MM.1S (cell line): ENCODE results near the gene DDIT4L.

ENCODE experiments used
- DNase-seq: peaks from one replicate; pipeline ENCODE4 v3.0.0-alpha.2; 2015
- H2AFZ ChIP-seq: fragments of 300-600 bp; sonication (generic); 2 replicates; pipeline ENCODE4 v1.6.0; 2016; ENCODE audit warnings: antibody characterized with exemption, low read length
- H3F3A ChIP-seq: fragments of 300-600 bp; sonication (generic); 2 replicates; pipeline ENCODE4 v1.6.1; 2016; ENCODE audit warnings: mild to moderate bottlenecking, antibody characterized with exemption, low read length, moderate library complexity, mixed read lengths; ENCODE audit not compliant: insufficient read depth
- H3K27ac ChIP-seq: fragments of 300-600 bp; sonication (generic); 2 replicates; pipeline ENCODE4 v1.5.1; 2016; ENCODE audit warnings: mild to moderate bottlenecking, low read length
- H3K27me3 ChIP-seq: fragments of 300-600 bp; sonication (generic); replicated peaks from 2 replicates; pipeline ENCODE4 v1.6.0; 2016; ENCODE audit warnings: low read length; ENCODE audit not compliant: insufficient read depth
- H3K36me3 ChIP-seq: fragments of 300-600 bp; sonication (generic); replicated peaks from 2 replicates; pipeline ENCODE4 v1.6.1; 2016; ENCODE audit warnings: mild to moderate bottlenecking, low read length, mixed read lengths; ENCODE audit not compliant: insufficient read depth
- H3K4me1 ChIP-seq: fragments of 300-600 bp; sonication (generic); 2 replicates; pipeline ENCODE4 v1.6.1; 2016; ENCODE audit warnings: low read length, mixed read lengths
- H3K4me2 ChIP-seq: fragments of 300-600 bp; sonication (generic); 2 replicates; pipeline ENCODE4 v1.6.0; 2016; ENCODE audit warnings: low read depth, low read length
- H3K4me3 ChIP-seq: fragments of 300-600 bp; sonication (generic); 2 replicates; pipeline ENCODE4 v1.5.1; 2016; ENCODE audit warnings: low read length, mixed read lengths
- H3K79me2 ChIP-seq: fragments of 300-600 bp; sonication (generic); 2 replicates; pipeline ENCODE4 v1.6.1; 2016; ENCODE audit warnings: mixed run types, low read length, mixed read lengths
- H3K9ac ChIP-seq: fragments of 300-600 bp; sonication (generic); 2 replicates; pipeline ENCODE4 v1.6.1; 2016; ENCODE audit warnings: low read length, mixed read lengths
- H3K9me2 ChIP-seq: fragments of 300-600 bp; sonication (generic); replicated peaks from 2 replicates; pipeline ENCODE4 v1.6.1; 2016; ENCODE audit warnings: mild to moderate bottlenecking, low read length, mixed read lengths; ENCODE audit not compliant: insufficient read depth
- H3K9me3 ChIP-seq: fragments of 300-600 bp; sonication (generic); replicated peaks from 2 replicates; pipeline ENCODE4 v1.6.1; 2016; ENCODE audit warnings: mild to moderate bottlenecking, low read length, mixed read lengths; ENCODE audit not compliant: insufficient read depth
- H4K20me1 ChIP-seq: fragments of 300-600 bp; sonication (generic); 2 replicates; pipeline ENCODE4 v1.6.1; 2016; ENCODE audit warnings: mild to moderate bottlenecking, low read length, moderate library complexity, mixed read lengths; ENCODE audit not compliant: insufficient read depth
- CTCF ChIP-seq: fragments of 300-600 bp; sonication (generic); IDR thresholded peaks from 2 replicates; pipeline ENCODE4 v1.5.1; 2016; ENCODE audit warnings: antibody characterized with exemption, low read length, mixed read lengths
- EZH2 ChIP-seq: fragments of 300-600 bp; sonication (generic); optimal IDR thresholded peaks from 2 replicates; pipeline ENCODE3; 2017; ENCODE audit warnings: low read depth, mild to moderate bottlenecking, antibody characterized with exemption, low read length, mixed read lengths
- EZH2phosphoT487 ChIP-seq: fragments of 300-600 bp; sonication (generic); IDR thresholded peaks from 2 replicates; pipeline ENCODE4 v1.6.1; 2018; ENCODE audit warnings: antibody characterized with exemption, low read length

The DDIT4L gene

DNA sequence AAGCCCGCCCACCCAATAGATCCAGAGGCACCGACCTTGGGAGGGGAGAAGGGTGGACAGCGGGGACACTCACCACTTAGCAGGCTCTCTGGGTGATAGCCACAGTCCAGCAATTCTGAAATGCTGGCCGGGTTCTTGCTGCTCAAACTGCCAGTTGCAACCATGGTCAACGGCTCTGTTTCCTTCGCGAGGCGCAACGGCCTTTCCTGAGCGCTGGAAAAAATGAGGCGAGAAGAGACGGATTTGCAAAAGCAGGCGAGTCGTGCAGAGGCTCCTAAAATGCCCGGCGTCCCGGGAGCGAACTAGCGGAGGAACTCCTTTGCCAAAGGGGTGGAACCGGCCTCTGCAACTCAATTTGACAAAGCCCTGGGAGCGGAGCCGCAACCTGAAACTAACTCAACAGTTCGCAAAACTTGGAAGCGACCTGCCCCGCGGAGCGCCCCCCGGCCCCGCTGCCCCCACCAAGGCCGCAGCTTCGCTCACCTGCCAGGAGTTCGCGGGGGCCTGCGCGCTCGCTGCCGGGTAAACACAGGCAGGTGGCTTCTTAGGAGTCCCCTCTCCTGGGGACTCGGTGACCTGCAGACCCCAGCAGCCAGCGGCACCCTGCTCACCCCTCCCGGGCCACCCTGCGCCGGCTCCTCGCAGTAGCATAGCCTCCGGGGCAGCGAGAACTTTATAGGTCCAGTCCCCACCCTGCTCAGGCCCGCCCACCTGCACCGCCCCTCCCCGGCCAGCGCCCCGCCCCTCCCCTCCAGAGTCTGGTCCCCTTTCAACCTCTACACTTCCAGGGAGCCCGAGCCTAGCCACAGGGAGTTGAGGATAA lies at the start of gene DDIT4L:
Gene DDIT4L, minus strand, starts transcription at position 649 of the 823 bp plus-strand sequence. Its CDS starts 485 bp downstream, at position 164.
- Histone ChIP-seq H3K9me3 (no peaks in the 10 kb centered on the region), H3K4me2 (peak within 1 kb of the TSS; percentile 53; the same call in 1 of the 2 replicates), H3K4me1 (no peaks in the 10 kb centered on the region), H3K27me3 (no peaks in the 10 kb centered on the region), H3K9ac (no peak within 1 kb of the TSS; the same call in 1 of the 2 replicates), H3K36me3 (no peaks in the 10 kb centered on the region), H3K79me2 (no peaks in the 10 kb centered on the region), H2AFZ (peak within 1 kb of the TSS; percentile 30), H3F3A (no peaks in the 10 kb centered on the region), H3K27ac (no peak within 1 kb of the TSS), H3K4me3 (peak within 1 kb of the TSS; percentile 44), H3K9me2 (no peaks in the 10 kb centered on the region), H4K20me1 (no peaks in the 10 kb centered on the region)
- TF ChIP-seq EZH2phosphoT487 (no peak), EZH2 (no peak), CTCF (no peak)
- no peak for DNase-seq

GRCh38 chr4:100240008-100240407 lies 49.7 kb upstream of the DDIT4L start:
- Histone ChIP-seq H3K4me3 (no peak overlapping the region), H4K20me1 (no peaks in the 10 kb centered on the region), H3F3A (no peaks in the 10 kb centered on the region), H3K9me2 (no peaks in the 10 kb centered on the region), H3K79me2 (no peaks in the 10 kb centered on the region), H3K4me2 (peak overlapping the region; percentile 42), H2AFZ (0 out of 2 replicates have a peak overlapping the region, but pooled peaks have one; percentile 20), H3K9me3 (no peaks in the 10 kb centered on the region), H3K27me3 (no peaks in the 10 kb centered on the region), H3K4me1 (no peaks in the 10 kb centered on the region), H3K9ac (no peak overlapping the region), H3K36me3 (no peaks in the 10 kb centered on the region), H3K27ac (no peak overlapping the region)
- DNase-seq, result peak; percentile 10
- TF ChIP-seq EZH2, result no peak
- TF ChIP-seq EZH2phosphoT487, result no peak
- no peak for TF ChIP-seq CTCF

DNA sequence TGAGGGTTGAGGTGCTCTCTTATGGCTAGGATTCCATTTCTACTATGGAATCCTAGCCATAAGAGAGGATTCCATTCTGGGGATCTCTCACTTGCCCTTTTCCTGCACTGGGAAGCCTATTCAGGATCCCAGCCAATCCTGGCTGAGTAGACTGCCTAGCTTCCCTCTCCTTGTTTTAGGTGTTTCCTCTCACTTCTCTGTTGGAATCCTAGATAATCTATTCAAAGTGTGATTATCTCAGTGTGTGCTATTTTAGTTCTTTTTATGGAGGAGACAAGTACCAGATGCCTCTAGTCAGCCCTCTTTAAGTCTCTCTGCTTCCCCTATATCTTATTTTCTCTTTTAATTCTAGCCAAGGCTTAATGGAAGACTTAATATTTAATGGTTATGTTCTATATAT lies 34.5 kb upstream of the DDIT4L start:
- no peak overlapping the region for H3K27ac ChIP-seq
- H3K4me3 ChIP-seq, result no peak overlapping the region
- H3K9me3 ChIP-seq, result no peaks in the 10 kb centered on the region
- H2AFZ ChIP-seq, result no peak overlapping the region
- DNase-seq, result no peak
- H4K20me1 ChIP-seq, result no peaks in the 10 kb centered on the region
- no peaks in the 10 kb centered on the region for H3K4me1 ChIP-seq
- H3K9ac ChIP-seq, result no peak overlapping the region
- H3K36me3 ChIP-seq, result no peaks in the 10 kb centered on the region
- H3K79me2 ChIP-seq, result no peaks in the 10 kb centered on the region
- H3K27me3 ChIP-seq, result no peaks in the 10 kb centered on the region
- H3K9me2 ChIP-seq, result no peaks in the 10 kb centered on the region
- no peak for TF ChIP-seq CTCF
- TF ChIP-seq EZH2phosphoT487, result no peak
- TF ChIP-seq EZH2, result no peak
- no peak overlapping the region for H3K4me2 ChIP-seq
- H3F3A ChIP-seq, result no peaks in the 10 kb centered on the region
